HepG2 (cell line): Measurements from ENCODE around the gene PACS1. TPM values are rescaled to one million over a fixed set of nuclear protein-coding genes. Genes with fewer than 3 reads are reported as not detected.
A peak's percentile ranks its signal among the peaks of the same experiment; 100 is the strongest.

Experiments
- CC2D1A ChIP-seq: sonication (generic); formaldehyde crosslinking; IDR thresholded peaks from 2 replicates; pipeline ENCODE4 v1.8.1; 2023; ENCODE audit warnings: mild to moderate bottlenecking, missing genetic modification reagents
- CEBPB ChIP-seq: IDR thresholded peaks from 2 replicates; pipeline ENCODE4 v1.6.1; 2011; ENCODE audit warnings: low read depth, low read length, improper control_type of control experiment, borderline replicate concordance
- DMAP1 ChIP-seq: IDR thresholded peaks from 2 replicates; pipeline ENCODE4 v1.6.1; 2016
- GATA4 ChIP-seq: sonication (generic); IDR thresholded peaks from 2 replicates; pipeline ENCODE4 v1.6.1; 2016; ENCODE audit warnings: antibody characterized with exemption, low read depth, borderline replicate concordance
- HMGA1 ChIP-seq: sonication (generic); formaldehyde crosslinking; conservative IDR thresholded peaks from 2 replicates; pipeline ENCODE4 v1.4.0; 2020; ENCODE audit warnings: missing genetic modification reagents
- HOXA5 ChIP-seq: sonication (generic); formaldehyde crosslinking; IDR thresholded peaks from 2 replicates; pipeline ENCODE4 v1.4.0; 2020; ENCODE audit warnings: missing genetic modification reagents
- IRF2 ChIP-seq: IDR thresholded peaks from 2 replicates; pipeline ENCODE4 v1.6.1; 2018; ENCODE audit warnings: missing genetic modification reagents, missing compliant biosample characterization
- MEIS2 ChIP-seq: sonication (generic); formaldehyde crosslinking; IDR thresholded peaks from 2 replicates; pipeline ENCODE4 v1.9.0; 2021; ENCODE audit warnings: mild to moderate bottlenecking, missing genetic modification reagents
- MTA1 ChIP-seq: sonication (generic); formaldehyde crosslinking; IDR thresholded peaks from 2 replicates; pipeline ENCODE4 v1.4.0; 2020; ENCODE audit warnings: missing genetic modification reagents, mild to moderate bottlenecking, borderline replicate concordance
- NFE2L2 ChIP-seq: fragments of 150-350 bp; IDR thresholded peaks from 2 replicates; pipeline ENCODE4 v1.6.1; 2014; ENCODE audit warnings: low read length
- RCOR2 ChIP-seq: IDR thresholded peaks from 2 replicates; pipeline ENCODE4 v1.6.1; 2016; ENCODE audit warnings: missing biosample characterization, missing genetic modification reagents
- REL ChIP-seq: sonication (generic); formaldehyde crosslinking; conservative IDR thresholded peaks from 2 replicates; pipeline ENCODE4 v1.8.0; 2022; ENCODE audit warnings: mild to moderate bottlenecking, missing genetic modification reagents, moderate library complexity
- RORA ChIP-seq: sonication (generic); formaldehyde crosslinking; IDR thresholded peaks from 2 replicates; pipeline ENCODE4 v1.5.0; 2020; ENCODE audit warnings: mild to moderate bottlenecking, missing genetic modification reagents, moderate library complexity
- SIN3B ChIP-seq: fragments of 150-350 bp; IDR thresholded peaks from 2 replicates; pipeline ENCODE4 v1.6.1; 2014; ENCODE audit warnings: low read length
- TBL1XR1 ChIP-seq: fragments of 150-350 bp; IDR thresholded peaks from 2 replicates; pipeline ENCODE4 v1.6.1; 2014; ENCODE audit warnings: borderline replicate concordance, low read length; ENCODE audit not compliant: partially characterized antibody
- ZIK1 ChIP-seq: sonication (generic); formaldehyde crosslinking; IDR thresholded peaks from 2 replicates; pipeline ENCODE4 v1.5.0; 2020; ENCODE audit warnings: mild to moderate bottlenecking, low read depth, missing genetic modification reagents, borderline replicate concordance
- ZKSCAN1 ChIP-seq: fragments of 150-350 bp; IDR thresholded peaks from 2 replicates; pipeline ENCODE4 v1.6.1; 2014; ENCODE audit warnings: low read length
- ZMYM3 ChIP-seq: sonication (generic); formaldehyde crosslinking; IDR thresholded peaks from 2 replicates; pipeline ENCODE4 v1.5.1; 2020; ENCODE audit warnings: mild to moderate bottlenecking, missing genetic modification reagents
- ZNF234 ChIP-seq: sonication (generic); formaldehyde crosslinking; conservative IDR thresholded peaks from 2 replicates; pipeline ENCODE4 v1.5.1; 2020; ENCODE audit warnings: mild to moderate bottlenecking, missing genetic modification reagents
- ZNF607 ChIP-seq: sonication (generic); formaldehyde crosslinking; IDR thresholded peaks from 2 replicates; pipeline ENCODE4 v1.5.1; 2020; ENCODE audit warnings: missing genetic modification reagents, mild to moderate bottlenecking, borderline replicate concordance
- polyA plus RNA-seq, 8 experiments: library from polyadenylated mRNA; depleted of rRNA in 3 of 8; stranded (reverse) in 7 of 8; unstranded in 1 of 8; fragments of >200 nt; fragmentation: Illumina TruSeq in 4 of 8; extraction: Trizol in 4 of 8; gene quantifications; 2 replicates each; pipeline versions ENCODE4 v1.2.1 to v1.2.3, GENCODE V29; 2011 to 2016; ENCODE audit warnings: low read depth in 4 of 8, missing spikeins in 1 of 8, mixed read lengths in 1 of 8; ENCODE audit not compliant: insufficient read depth in 1 of 8
- total RNA-seq, 5 experiments: library from RNA; depleted of rRNA; stranded (reverse); fragments of >200 nt; fragmentation: Illumina TruSeq; extraction: Trizol; gene quantifications; 2 replicates each; pipeline ENCODE4 v1.2.3, GENCODE V29; 2016; ENCODE audit warnings: low read depth in 1 of 5
- TF ChIP-seq, protein P1 (sequence below): sonication (generic); formaldehyde crosslinking; IDR thresholded peaks from 2 replicates; pipeline ENCODE4 v1.8.0; 2023; ENCODE audit warnings: mild to moderate bottlenecking, missing genetic modification reagents
- TF ChIP-seq, protein P2 (sequence below): IDR thresholded peaks from 2 replicates; pipeline ENCODE4 v1.6.1; 2016; ENCODE audit warnings: missing compliant biosample characterization, missing genetic modification reagents, borderline replicate concordance
- TF ChIP-seq, protein P3 (sequence below): sonication (generic); formaldehyde crosslinking; IDR thresholded peaks from 2 replicates; pipeline ENCODE4 v1.9.0; 2021; ENCODE audit warnings: missing genetic modification reagents, mild to moderate bottlenecking, borderline replicate concordance
- TF ChIP-seq, protein P4 (sequence below): sonication (generic); formaldehyde crosslinking; IDR thresholded peaks from 2 replicates; pipeline ENCODE4 v1.5.1; 2020; ENCODE audit warnings: missing genetic modification reagents, mild to moderate bottlenecking, borderline replicate concordance

The PACS1 gene
- total and polyA plus RNA-seq, 2 of the 13 experiments (the other 11 are each of a cell fraction or from before 2014, with no cell fraction given) = 7.6 to 8.6 TPM

DNA sequence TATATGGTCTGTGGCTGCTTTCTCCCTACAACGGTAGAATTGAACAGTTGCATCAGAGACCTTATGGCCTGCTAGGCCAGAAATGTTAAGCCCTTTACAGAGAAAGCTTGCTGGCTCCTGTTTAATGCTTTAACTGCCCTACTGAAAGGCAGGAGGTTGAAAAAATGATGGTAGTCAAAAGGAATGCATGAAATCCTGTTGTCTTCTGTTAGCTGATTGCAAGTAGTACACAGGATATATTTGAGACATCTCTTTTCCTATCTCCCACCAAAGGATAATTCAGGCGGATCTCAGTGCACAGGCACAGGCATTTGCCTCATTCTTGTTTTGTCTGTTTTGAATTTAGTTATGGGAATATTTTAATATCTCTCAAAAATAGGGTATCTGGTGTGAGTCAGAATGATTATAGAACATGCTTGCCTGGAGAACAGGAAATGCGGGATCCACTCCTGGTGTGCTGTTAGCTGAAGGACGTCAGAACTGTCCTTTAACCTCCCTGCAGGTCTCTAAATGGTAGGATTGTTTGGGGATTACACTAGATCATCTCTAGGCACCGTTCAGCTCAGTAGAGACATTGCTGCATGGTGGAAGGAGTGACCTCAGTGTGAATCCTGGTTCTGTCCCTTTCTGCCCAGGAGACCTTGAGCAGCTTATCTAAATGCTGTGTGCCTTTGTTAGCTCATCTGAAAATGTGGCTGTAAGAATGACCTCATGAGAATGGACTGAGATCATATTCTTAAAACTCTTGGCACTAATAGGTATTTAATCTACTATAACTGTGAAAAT, 49.5 kb downstream of the PACS1 start (continued):
- TF ChIP-seq GATA4 = 0 out of 2 replicates have a peak, but pooled peaks have one; percentile 19
- no peak for TF ChIP-seq HOXA5
- no peak for TF ChIP-seq TBL1XR1
- no peak for TF ChIP-seq ZKSCAN1
- TF ChIP-seq RCOR2 = peak; percentile 58; the same call in 1 of the 2 replicates
- no peak for TF ChIP-seq RORA
- TF ChIP-seq MTA1 (CRISPR knock-in tag) = no peak
- peak; percentile 64; the same call in 1 of the 2 replicates for TF ChIP-seq CEBPB
- no peak for TF ChIP-seq DMAP1 (CRISPR knock-in tag)
- no peak for TF ChIP-seq CC2D1A (CRISPR knock-in tag)
- TF ChIP-seq NFE2L2 = no peak
- TF ChIP-seq, protein P1, sequence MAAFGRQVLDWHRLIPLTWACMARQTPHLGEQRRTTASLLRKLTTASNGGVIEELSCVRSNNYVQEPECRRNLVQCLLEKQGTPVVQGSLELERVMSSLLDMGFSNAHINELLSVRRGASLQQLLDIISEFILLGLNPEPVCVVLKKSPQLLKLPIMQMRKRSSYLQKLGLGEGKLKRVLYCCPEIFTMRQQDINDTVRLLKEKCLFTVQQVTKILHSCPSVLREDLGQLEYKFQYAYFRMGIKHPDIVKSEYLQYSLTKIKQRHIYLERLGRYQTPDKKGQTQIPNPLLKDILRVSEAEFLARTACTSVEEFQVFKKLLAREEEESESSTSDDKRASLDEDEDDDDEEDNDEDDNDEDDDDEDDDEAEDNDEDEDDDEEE = no peak
- peak; percentile 55; the same call in 1 of the 2 replicates for TF ChIP-seq ZMYM3 (CRISPR knock-in tag)
- TF ChIP-seq REL = no peak
- TF ChIP-seq, protein P2, sequence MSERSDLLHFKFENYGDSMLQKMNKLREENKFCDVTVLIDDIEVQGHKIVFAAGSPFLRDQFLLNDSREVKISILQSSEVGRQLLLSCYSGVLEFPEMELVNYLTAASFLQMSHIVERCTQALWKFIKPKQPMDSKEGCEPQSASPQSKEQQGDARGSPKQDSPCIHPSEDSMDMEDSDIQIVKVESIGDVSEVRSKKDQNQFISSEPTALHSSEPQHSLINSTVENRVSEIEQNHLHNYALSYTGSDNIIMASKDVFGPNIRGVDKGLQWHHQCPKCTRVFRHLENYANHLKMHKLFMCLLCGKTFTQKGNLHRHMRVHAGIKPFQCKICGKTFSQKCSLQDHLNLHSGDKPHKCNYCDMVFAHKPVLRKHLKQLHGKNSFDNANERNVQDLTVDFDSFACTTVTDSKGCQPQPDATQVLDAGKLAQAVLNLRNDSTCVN (CRISPR knock-in tag) = no peak
- TF ChIP-seq SIN3B = no peak
- peak; percentile 17; the same call in 1 of the 2 replicates for TF ChIP-seq IRF2
- no peak for TF ChIP-seq ZNF234 (CRISPR knock-in tag)
- no peak for TF ChIP-seq MEIS2 (CRISPR knock-in tag)
- TF ChIP-seq, protein P3, sequence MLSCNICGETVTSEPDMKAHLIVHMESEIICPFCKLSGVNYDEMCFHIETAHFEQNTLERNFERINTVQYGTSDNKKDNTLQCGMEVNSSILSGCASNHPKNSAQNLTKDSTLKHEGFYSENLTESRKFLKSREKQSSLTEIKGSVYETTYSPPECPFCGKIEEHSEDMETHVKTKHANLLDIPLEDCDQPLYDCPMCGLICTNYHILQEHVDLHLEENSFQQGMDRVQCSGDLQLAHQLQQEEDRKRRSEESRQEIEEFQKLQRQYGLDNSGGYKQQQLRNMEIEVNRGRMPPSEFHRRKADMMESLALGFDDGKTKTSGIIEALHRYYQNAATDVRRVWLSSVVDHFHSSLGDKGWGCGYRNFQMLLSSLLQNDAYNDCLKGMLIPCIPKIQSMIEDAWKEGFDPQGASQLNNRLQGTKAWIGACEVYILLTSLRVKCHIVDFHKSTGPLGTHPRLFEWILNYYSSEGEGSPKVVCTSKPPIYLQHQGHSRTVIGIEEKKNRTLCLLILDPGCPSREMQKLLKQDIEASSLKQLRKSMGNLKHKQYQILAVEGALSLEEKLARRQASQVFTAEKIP (CRISPR knock-in tag) = no peak
- TF ChIP-seq ZIK1 (CRISPR knock-in tag) = no peak
- no peak for TF ChIP-seq HMGA1
- no peak for TF ChIP-seq ZNF607 (CRISPR knock-in tag)
- TF ChIP-seq, protein P4, sequence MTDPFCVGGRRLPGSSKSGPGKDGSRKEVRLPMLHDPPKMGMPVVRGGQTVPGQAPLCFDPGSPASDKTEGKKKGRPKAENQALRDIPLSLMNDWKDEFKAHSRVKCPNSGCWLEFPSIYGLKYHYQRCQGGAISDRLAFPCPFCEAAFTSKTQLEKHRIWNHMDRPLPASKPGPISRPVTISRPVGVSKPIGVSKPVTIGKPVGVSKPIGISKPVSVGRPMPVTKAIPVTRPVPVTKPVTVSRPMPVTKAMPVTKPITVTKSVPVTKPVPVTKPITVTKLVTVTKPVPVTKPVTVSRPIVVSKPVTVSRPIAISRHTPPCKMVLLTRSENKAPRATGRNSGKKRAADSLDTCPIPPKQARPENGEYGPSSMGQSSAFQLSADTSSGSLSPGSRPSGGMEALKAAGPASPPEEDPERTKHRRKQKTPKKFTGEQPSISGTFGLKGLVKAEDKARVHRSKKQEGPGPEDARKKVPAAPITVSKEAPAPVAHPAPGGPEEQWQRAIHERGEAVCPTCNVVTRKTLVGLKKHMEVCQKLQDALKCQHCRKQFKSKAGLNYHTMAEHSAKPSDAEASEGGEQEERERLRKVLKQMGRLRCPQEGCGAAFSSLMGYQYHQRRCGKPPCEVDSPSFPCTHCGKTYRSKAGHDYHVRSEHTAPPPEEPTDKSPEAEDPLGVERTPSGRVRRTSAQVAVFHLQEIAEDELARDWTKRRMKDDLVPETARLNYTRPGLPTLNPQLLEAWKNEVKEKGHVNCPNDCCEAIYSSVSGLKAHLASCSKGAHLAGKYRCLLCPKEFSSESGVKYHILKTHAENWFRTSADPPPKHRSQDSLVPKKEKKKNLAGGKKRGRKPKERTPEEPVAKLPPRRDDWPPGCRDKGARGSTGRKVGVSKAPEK (CRISPR knock-in tag) = no peak
